Endothelial cell of umbilical vein (primary cell): ENCODE measurements around the gene RAB7A. TPM values are rescaled to one million over a fixed set of nuclear protein-coding genes. Genes with fewer than 3 reads are reported as not detected.

ENCODE experiments used
- BruUV-seq: library from RNA; stranded (reverse); fragments of 400-500 nt; replicated peaks from 2 replicates; lab custom pipeline; 2021; lab: Mats Ljungman, UMichigan
- CTCF ChIA-PET: fragments of 300-600, 350-600 bp; sonication (Branson Sonifier 250); formaldehyde crosslinking; loops from one replicate; lab custom pipeline; 2021; ENCODE audit warnings: antibody characterized with exemption, inconsistent platforms; lab: Charles Lee
- POLR2A ChIA-PET: fragments of 300-600, 350-600 bp; sonication (Branson Sonifier 250); formaldehyde crosslinking; loops from one replicate; lab custom pipeline; 2021; ENCODE audit warnings: antibody characterized with exemption, inconsistent platforms; lab: Charles Lee
- DNase-seq: peaks from one replicate; pipeline ENCODE4 v3.0.0-alpha.2; 2011; ENCODE audit warnings: low read depth, low spot score
- FAIRE-seq: peaks from 2 replicates; lab custom pipeline; 2011; peaks lifted over from hg19 to GRCh38; lab: Jason Lieb, UNC
- H2AFZ ChIP-seq: 2 replicates; pipeline ENCODE4 v1.6.0; 2012; ENCODE audit warnings: low read depth, low read length, control low read depth, inconsistent platforms
- H3K27ac ChIP-seq: 2 replicates; pipeline ENCODE4 v1.5.1; 2011; ENCODE audit warnings: low read depth, mild to moderate bottlenecking, control low read depth, low read length, moderate library complexity; ENCODE audit not compliant: insufficient read depth
- H3K27me3 ChIP-seq, 2 experiments: 2 replicates each; pipeline versions ENCODE4 v1.6.0 to v1.6.1; 2011; ENCODE audit warnings: low read length in 2 of 2, mixed read lengths in 1 of 2; ENCODE audit not compliant: control insufficient read depth in 2 of 2, insufficient read depth in 2 of 2
- H3K36me3 ChIP-seq, 2 experiments: 2 replicates in 1 of 2; 3 replicates in 1 of 2; pipeline ENCODE4 v1.5.1; 2011; ENCODE audit warnings: low read length in 2 of 2, mild to moderate bottlenecking in 1 of 2, moderate library complexity in 1 of 2; ENCODE audit not compliant: control insufficient read depth in 2 of 2, insufficient read depth in 2 of 2; ENCODE audit errors: extremely low read depth in 1 of 2
- H3K4me1 ChIP-seq: 3 replicates; pipeline ENCODE4 v1.5.1; 2011; ENCODE audit warnings: mild to moderate bottlenecking, low read length; ENCODE audit not compliant: control insufficient read depth, insufficient read depth; ENCODE audit errors: extremely low read depth
- H3K4me2 ChIP-seq: 2 replicates; pipeline ENCODE4 v1.6.1; 2011; ENCODE audit warnings: low read length, control low read depth, mixed read lengths; ENCODE audit not compliant: insufficient read depth
- H3K4me3 ChIP-seq, 3 experiments: fragments of 200-600 bp in 1 of 3; sonication (generic), shearing (Covaris generic) in 1 of 3; replicated peaks in 1 of 3; 2 replicates each; pipeline ENCODE4 v1.5.1; 2011 to 2016; ENCODE audit warnings: control low read depth in 3 of 3, low read length in 3 of 3, mild to moderate bottlenecking in 2 of 3, inconsistent platforms in 1 of 3, low read depth in 1 of 3, moderate library complexity in 1 of 3; ENCODE audit not compliant: insufficient read depth in 1 of 3
- H3K79me2 ChIP-seq: 2 replicates; pipeline ENCODE4 v1.6.0; 2012; ENCODE audit warnings: low read length, inconsistent platforms; ENCODE audit not compliant: control insufficient read depth, insufficient read depth
- H3K9ac ChIP-seq: replicated peaks from 2 replicates; pipeline ENCODE3; 2011; ENCODE audit warnings: low read length, control low read depth; ENCODE audit not compliant: insufficient read depth; ENCODE audit errors: extremely low read depth
- H3K9me1 ChIP-seq: replicated peaks from 3 replicates; pipeline ENCODE4 v1.6.0; 2011; ENCODE audit warnings: mild to moderate bottlenecking, low read length; ENCODE audit not compliant: control insufficient read depth, insufficient read depth; ENCODE audit errors: extremely low read depth
- H3K9me3 ChIP-seq: replicated peaks from 2 replicates; pipeline ENCODE4 v1.5.1; 2012; ENCODE audit warnings: low read length, inconsistent platforms; ENCODE audit not compliant: control insufficient read depth, insufficient read depth
- H4K20me1 ChIP-seq: replicated peaks from 2 replicates; pipeline ENCODE3; 2011; ENCODE audit warnings: mild to moderate bottlenecking, low read length; ENCODE audit not compliant: control insufficient read depth, insufficient read depth; ENCODE audit errors: extremely low read depth
- CTCF ChIP-seq, 2 donors: IDR thresholded peaks; 1 replicate in 1 of 2; 2 replicates in 1 of 2; pipeline ENCODE4 v1.5.1; 2011; ENCODE audit warnings: low read length in 2 of 2, mild to moderate bottlenecking in 2 of 2, moderate library complexity in 2 of 2, control low read depth in 1 of 2, inconsistent platforms in 1 of 2, low read depth in 1 of 2; ENCODE audit not compliant: insufficient read depth in 1 of 2; ENCODE audit errors: extremely low read depth in 1 of 2
- EZH2 ChIP-seq: IDR thresholded peaks from 2 replicates; pipeline ENCODE4 v1.6.1; 2012; ENCODE audit warnings: borderline replicate concordance, low read depth, mild to moderate bottlenecking, moderate library complexity, low read length, inconsistent platforms; ENCODE audit not compliant: severe bottlenecking
- FOS ChIP-seq: IDR thresholded peaks from 2 replicates; pipeline ENCODE4 v1.6.1; 2011; ENCODE audit warnings: mild to moderate bottlenecking, low read length, moderate library complexity, borderline replicate concordance; ENCODE audit not compliant: insufficient read depth
- GATA2 ChIP-seq: IDR thresholded peaks from 2 replicates; pipeline ENCODE4 v1.7.0; 2011; ENCODE audit warnings: low read depth, mild to moderate bottlenecking, moderate library complexity, mixed read lengths, low read length; ENCODE audit not compliant: insufficient read length, insufficient read depth
- JUN ChIP-seq: IDR thresholded peaks from 2 replicates; pipeline ENCODE4 v1.6.1; 2011; ENCODE audit warnings: borderline replicate concordance, low read depth; ENCODE audit not compliant: insufficient read length, insufficient read depth
- MYC ChIP-seq: IDR thresholded peaks from one replicate; pipeline ENCODE4 v1.6.1; 2011; ENCODE audit warnings: mild to moderate bottlenecking, low read depth, low read length
- POLR2A ChIP-seq: IDR thresholded peaks from 2 replicates; pipeline ENCODE4 v1.6.1; 2012; ENCODE audit warnings: low read depth, mild to moderate bottlenecking, control low read depth, low read length
- POLR2AphosphoS5 ChIP-seq: IDR thresholded peaks from 2 replicates; pipeline ENCODE4 v1.6.1; 2012; ENCODE audit warnings: low read depth, mild to moderate bottlenecking, control low read depth, low read length, moderate library complexity; ENCODE audit not compliant: insufficient read depth
- dilution Hi-C: fragments of 300-500 bp; cut with MboI; formaldehyde crosslinking; loops from one replicate; pipeline ENCODE4 v1.15.0; 2019; ENCODE audit warnings: low sequenced_read_pairs; ENCODE audit not compliant: extremely low pct_ligation_motif_present
- intact Hi-C: fragments of 100-400 bp; cut with micrococcal nuclease; formaldehyde crosslinking; loops from one replicate; pipeline ENCODE4 v1.10.0; 2022
- polyA plus RNA-seq, 4 experiments: library from polyadenylated mRNA; depleted of rRNA in 3 of 4; stranded (reverse) in 3 of 4; unstranded in 1 of 4; fragments of >200 nt; gene quantifications; 2 replicates each; pipeline versions ENCODE4 v1.2.1 to v1.2.3, GENCODE V29; 2011 to 2012; ENCODE audit warnings: missing spikeins in 1 of 4
- total RNA-seq: library from RNA; stranded (reverse); gene quantifications from 2 replicates; pipeline ENCODE4 v1.2.3, GENCODE V29; 2021
- TF ChIP-seq, protein P1 (sequence below): IDR thresholded peaks from 2 replicates; pipeline ENCODE4 v1.6.1; 2011; ENCODE audit not compliant: insufficient read depth, insufficient read length

RAB7A gene
- total and polyA plus RNA-seq, 2 donors (not counting 3 experiments of a cell fraction or from before 2014, with no cell fraction given), result 243 to 262 TPM

GRCh38 chr3:128794067-128794768 is 68.2 kb downstream of the RAB7A start:
- Histone ChIP-seq H3K9ac (no peak overlapping the region), H3K9me3 (no peaks in the 10 kb centered on the region)
- POLR2A ChIA-PET, result interaction anchor here (1.8 kb wide), 1 partner anchor 114 kb away, joined by 5 read pairs; no protein-coding TSS in a partner anchor

More at GRCh38 chr3:128794067-128794768, 68.2 kb downstream of the RAB7A start:
- DNase-seq (peak; percentile 54), FAIRE-seq (peak; percentile 82)
- Histone ChIP-seq H3K9me1 (no peaks in the 10 kb centered on the region), H3K4me3 (no peak overlapping the region), H2AFZ (no peak overlapping the region), H4K20me1 (peaks cover 3% of the 10 kb centered on the region), H3K4me2 (no peak overlapping the region), H3K27me3 (no peaks in the 10 kb centered on the region), H3K36me3 (peaks cover 10 to 17% of the 10 kb centered on the region in 2 experiments), H3K4me1 (peaks cover 15% of the 10 kb centered on the region), H3K79me2 (peaks cover 51% of the 10 kb centered on the region), H3K27ac (no peak overlapping the region)
- TF ChIP-seq POLR2A, result no peak
- no peak for TF ChIP-seq CTCF (IDR thresholded peaks at IDR 0.05; ENCODE audit: extremely low read depth in 1 of 2, insufficient read depth in 1 of 2, low read depth in 1 of 2, low read length in 2 of 2)
- no peak for TF ChIP-seq JUN
- no peak for TF ChIP-seq EZH2
- no peak for TF ChIP-seq MYC
- TF ChIP-seq, protein P1, sequence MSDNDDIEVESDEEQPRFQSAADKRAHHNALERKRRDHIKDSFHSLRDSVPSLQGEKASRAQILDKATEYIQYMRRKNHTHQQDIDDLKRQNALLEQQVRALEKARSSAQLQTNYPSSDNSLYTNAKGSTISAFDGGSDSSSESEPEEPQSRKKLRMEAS, result no peak
- TF ChIP-seq FOS, result peak; percentile 63
- no peak for TF ChIP-seq GATA2
- TF ChIP-seq POLR2AphosphoS5, result no peak
- intact Hi-C loops, result loop anchor here (2.0 kb wide), 1 partner anchor 175 kb away; no protein-coding TSS in a partner anchor
- BruUV-seq, result no TSS peak
- dilution Hi-C loops, result no loop called here
- CTCF ChIA-PET, result interaction anchor here (0.6 to 7.5 kb wide), 20 partner anchors 9 to 176 kb away, joined by 3 to 84 read pairs (median 6); partner anchors contain the start of gene RAB7A
